GM19328 (cell line): ENCODE results near the gene NFE2.

ENCODE experiments used
- ATAC-seq: cut with Tn5 transposase; IDR thresholded peaks from one replicate; pipeline ENCODE4 v1.9.1; 2021; ENCODE audit warnings: mild to moderate bottlenecking, moderate library complexity; ENCODE audit not compliant: unreplicated experiment

Gene NFE2

GRCh38 chr12:54306925-54307741 is 6.3 kb upstream of the NFE2 start:
- no peak for ATAC-seq

GRCh38 chr12:54304187-54304810 is 3.5 kb upstream of the NFE2 start:
- ATAC-seq, result no peak

GRCh38 chr12:54303640-54304039 is 2.8 kb upstream of the NFE2 start:
- ATAC-seq, result no peak

GRCh38 chr12:54301428-54302048 is 723 bp upstream of the NFE2 start:
- ATAC-seq, result no peak

- ATAC-seq, result no peak
Measured at GRCh38 chr12:54300225-54300731, 537 bp downstream of the NFE2 start.

GRCh38 chr12:54299515-54300224 is 1.1 kb downstream of the NFE2 start:
- no peak for ATAC-seq

- ATAC-seq, result no peak
Measured at GRCh38 chr12:54298904-54299303, 1.9 kb downstream of the NFE2 start.

GRCh38 chr12:54296393-54297099 is 4.3 kb downstream of the NFE2 start:
- no peak for ATAC-seq

- no peak for ATAC-seq
Measured at GRCh38 chr12:54294953-54295566, 5.8 kb downstream of the NFE2 start.

- ATAC-seq, result no peak
Measured at GRCh38 chr12:54294152-54294952, 6.5 kb downstream of the NFE2 start.

GRCh38 chr12:54292931-54293241 is 7.9 kb downstream of the NFE2 start:
- ATAC-seq, result no peak

GRCh38 chr12:54292083-54292930 is 8.5 kb downstream of the NFE2 start:
- ATAC-seq, result no peak

- no peak for ATAC-seq
Measured at GRCh38 chr12:54287261-54288157, 13.3 kb downstream of the NFE2 start.

GRCh38 chr12:54286042-54287030 is 14.5 kb downstream of the NFE2 start:
- ATAC-seq, result no peak

GRCh38 chr12:54285150-54286041 is 15.4 kb downstream of the NFE2 start:
- ATAC-seq, result no peak
